Measurements from ENCODE around the gene PTPN3. TPM values are rescaled to one million over a fixed set of nuclear protein-coding genes. Genes with fewer than 3 reads are reported as not detected.

PTPN3 gene
- total RNA-seq, 1 experiment from 2014 or later = 10.4 TPM

GRCh38 chr9:109478051-109478563, 20.0 kb downstream of the PTPN3 start:
- Histone ChIP-seq H3K4me3 (ENCODE audit: low read depth in 2 of 2, low read length in 2 of 2) (no peak overlapping the region), H3K9me3 (ENCODE audit: control insufficient read depth, insufficient read depth, low read depth, low read length) (no peaks in the 10 kb centered on the region), H3K27me3 (ENCODE audit: control insufficient read depth, insufficient read depth, low read length) (no peaks in the 10 kb centered on the region), H3K27ac (ENCODE audit: low read length) (no peak overlapping the region), H3K36me3 (ENCODE audit: control insufficient read depth, insufficient read depth, low read length) (no peaks in the 10 kb centered on the region), H3K4me1 (ENCODE audit: control insufficient read depth, insufficient read depth, low read length) (peaks cover 14% of the 10 kb centered on the region)
- in situ Hi-C loops (cut with HindIII; ENCODE audit: low pct_unique_long_range_greater_than_20kb, low sequenced_read_pairs) (no loop called here), intact Hi-C loops (cut with micrococcal nuclease; ENCODE audit: unreplicated experiment) (no loop called here)
- POLR2A ChIA-PET = no interaction called here
- DNase-seq (ENCODE audit: low read depth, low spot score) (no peak), ATAC-seq (no peak)
- no peak for TF ChIP-seq TCF7L2 (IDR thresholded peaks at IDR 0.05; ENCODE audit: low read depth, low read length)
- TF ChIP-seq SIN3A (IDR thresholded peaks at IDR 0.05; ENCODE audit: borderline replicate concordance, insufficient read depth, low read depth, low read length) = no peak
- no peak for TF ChIP-seq CTCF (IDR thresholded peaks at IDR 0.05)
- no peak for TF ChIP-seq POLR2AphosphoS5 (IDR thresholded peaks at IDR 0.05; ENCODE audit: low read depth, low read length)
- TF ChIP-seq REST (IDR thresholded peaks at IDR 0.05; ENCODE audit: insufficient read depth in 1 of 2, low read depth in 2 of 2, low read length in 1 of 2) = no peak
- no TSS peak for BruUV-seq (replicated peaks)
- CTCF ChIA-PET = no interaction called here

GRCh38 chr9:109477258-109478050, 20.7 kb downstream of the PTPN3 start:
- intact Hi-C loops (cut with micrococcal nuclease; ENCODE audit: unreplicated experiment) = no loop called here
- ChIA-PET CTCF (no interaction called here), POLR2A (no interaction called here)
- H3K27me3 ChIP-seq (ENCODE audit: control insufficient read depth, insufficient read depth, low read length) = no peaks in the 10 kb centered on the region
- no TSS peak for BruUV-seq (replicated peaks)
- no peaks in the 10 kb centered on the region for H3K36me3 ChIP-seq (ENCODE audit: control insufficient read depth, insufficient read depth, low read length)
- no peak overlapping the region for H3K27ac ChIP-seq (ENCODE audit: low read length)
- no peak for ATAC-seq
- no peaks in the 10 kb centered on the region for H3K9me3 ChIP-seq (ENCODE audit: control insufficient read depth, insufficient read depth, low read depth, low read length)
- DNase-seq (ENCODE audit: low read depth, low spot score) = no peak
- in situ Hi-C loops (cut with HindIII; ENCODE audit: low pct_unique_long_range_greater_than_20kb, low sequenced_read_pairs) = no loop called here
- H3K4me3 ChIP-seq (ENCODE audit: low read depth in 2 of 2, low read length in 2 of 2) = no peak overlapping the region
- H3K4me1 ChIP-seq (ENCODE audit: control insufficient read depth, insufficient read depth, low read length) = peaks cover 14% of the 10 kb centered on the region
- TF ChIP-seq REST (IDR thresholded peaks at IDR 0.05; ENCODE audit: insufficient read depth in 1 of 2, low read depth in 2 of 2, low read length in 1 of 2) (no peak), CTCF (IDR thresholded peaks at IDR 0.05) (no peak), TCF7L2 (IDR thresholded peaks at IDR 0.05; ENCODE audit: low read depth, low read length) (no peak), SIN3A (IDR thresholded peaks at IDR 0.05; ENCODE audit: borderline replicate concordance, insufficient read depth, low read depth, low read length) (no peak), POLR2AphosphoS5 (IDR thresholded peaks at IDR 0.05; ENCODE audit: low read depth, low read length) (no peak)
